Hypothalamus (tissue), 51 donors: Measurements from ENCODE around the gene MAGI1.

ENCODE experiments used
- DNase-seq, 51 donors: peaks; one replicate each; lab custom pipeline; 2025; lab: John Stamatoyannopoulos, UW

The MAGI1 gene

DNA sequence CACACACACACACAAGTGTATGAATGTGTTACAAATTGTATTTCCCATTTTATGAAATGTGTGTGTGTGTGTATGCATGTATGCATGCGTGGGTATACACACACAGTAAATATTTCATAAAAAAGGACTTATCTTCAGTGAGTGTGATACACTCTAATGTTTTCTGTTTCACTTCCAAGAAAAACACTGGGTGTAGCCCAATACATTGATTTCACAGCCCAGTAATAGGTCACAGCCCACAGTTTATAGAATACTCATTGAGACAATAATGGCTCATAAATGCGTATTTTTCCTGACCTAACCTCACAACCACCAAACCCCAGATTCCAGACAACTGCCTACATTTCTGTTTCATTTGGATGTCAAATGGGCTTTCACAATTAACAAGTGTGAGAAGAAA is 619.5 kb downstream of the MAGI1 start:
- no peak for DNase-seq

DNA sequence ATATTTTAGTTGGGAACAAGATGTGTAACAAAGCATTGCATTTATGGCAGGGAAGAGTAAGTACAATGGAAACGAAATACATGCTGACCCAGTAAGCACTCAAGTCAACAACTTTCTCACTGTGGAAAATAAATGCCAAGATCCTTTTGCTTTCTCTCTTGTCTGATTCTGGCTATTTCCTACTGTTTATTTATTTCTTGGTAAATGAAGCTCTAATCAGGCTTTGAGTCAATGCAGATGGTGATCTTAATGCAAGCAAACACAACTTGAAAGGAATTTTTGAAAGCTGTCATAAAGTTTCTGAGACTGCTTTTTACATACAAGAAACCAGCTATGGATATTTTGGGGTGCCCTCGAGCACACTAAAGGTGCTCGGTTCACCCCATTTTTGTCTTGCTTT is 624.8 kb downstream of the MAGI1 start:
- no peak for DNase-seq

DNA sequence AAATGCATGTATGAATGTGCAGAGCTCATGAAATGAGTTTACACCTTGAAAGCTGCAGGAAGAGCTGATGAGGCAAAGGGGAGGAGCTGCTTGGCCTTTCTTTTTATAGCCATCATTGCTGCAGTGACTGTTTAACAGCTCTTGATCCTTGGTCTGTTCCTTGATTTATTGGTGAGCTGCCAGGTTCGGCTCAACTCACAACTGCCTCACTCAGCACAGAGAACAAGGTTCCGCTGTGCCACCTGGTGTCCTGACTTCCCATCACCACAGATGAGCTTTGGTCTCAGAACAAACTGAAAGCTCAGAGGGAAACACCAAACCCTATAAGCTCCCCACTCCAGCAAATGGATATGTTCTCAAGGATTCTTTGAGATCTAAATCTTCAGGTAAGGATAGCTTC is 626.1 kb downstream of the MAGI1 start:
- peak in 26 of 51 donors; percentile 2 to 49 (median 15) for DNase-seq

DNA sequence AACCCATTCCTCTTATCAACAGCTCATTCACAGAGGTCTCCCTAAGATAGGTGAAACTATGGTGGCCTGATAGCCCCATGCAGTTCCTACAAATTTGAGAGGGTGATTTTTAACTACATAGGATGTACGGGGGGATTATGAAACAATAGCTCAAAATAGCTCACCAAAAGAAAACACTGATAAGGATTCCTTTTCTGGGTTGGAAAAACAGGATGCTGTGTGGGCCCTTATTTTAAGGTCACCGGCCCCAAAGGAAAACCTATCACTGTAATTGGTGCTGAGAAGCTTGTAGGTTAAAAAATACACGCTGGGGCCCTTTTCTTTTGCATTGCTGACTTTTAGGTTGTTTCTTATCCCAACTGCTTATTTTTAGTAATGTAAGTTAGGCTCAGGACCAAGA is 627.4 kb downstream of the MAGI1 start:
- DNase-seq = no peak

DNA sequence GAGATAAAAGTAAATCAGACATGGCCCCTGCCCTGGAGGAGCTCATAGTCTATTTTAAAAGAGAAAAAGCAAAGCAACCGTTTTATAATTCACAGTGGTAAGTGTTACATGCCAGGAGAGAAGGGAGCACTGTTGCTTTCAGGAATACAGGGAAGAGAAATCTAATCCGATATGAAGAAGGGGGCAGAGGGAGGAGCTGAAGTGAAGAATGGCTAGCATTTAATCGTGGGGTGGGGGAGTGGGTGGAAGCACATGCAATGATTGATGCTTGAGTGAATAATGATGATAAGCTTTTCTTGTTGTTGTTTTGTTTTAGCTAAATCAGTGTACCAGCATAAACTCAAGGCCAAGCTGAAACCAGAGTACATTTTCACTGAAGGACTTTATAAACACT is 629.5 kb downstream of the MAGI1 start:
- DNase-seq = no peak

DNA sequence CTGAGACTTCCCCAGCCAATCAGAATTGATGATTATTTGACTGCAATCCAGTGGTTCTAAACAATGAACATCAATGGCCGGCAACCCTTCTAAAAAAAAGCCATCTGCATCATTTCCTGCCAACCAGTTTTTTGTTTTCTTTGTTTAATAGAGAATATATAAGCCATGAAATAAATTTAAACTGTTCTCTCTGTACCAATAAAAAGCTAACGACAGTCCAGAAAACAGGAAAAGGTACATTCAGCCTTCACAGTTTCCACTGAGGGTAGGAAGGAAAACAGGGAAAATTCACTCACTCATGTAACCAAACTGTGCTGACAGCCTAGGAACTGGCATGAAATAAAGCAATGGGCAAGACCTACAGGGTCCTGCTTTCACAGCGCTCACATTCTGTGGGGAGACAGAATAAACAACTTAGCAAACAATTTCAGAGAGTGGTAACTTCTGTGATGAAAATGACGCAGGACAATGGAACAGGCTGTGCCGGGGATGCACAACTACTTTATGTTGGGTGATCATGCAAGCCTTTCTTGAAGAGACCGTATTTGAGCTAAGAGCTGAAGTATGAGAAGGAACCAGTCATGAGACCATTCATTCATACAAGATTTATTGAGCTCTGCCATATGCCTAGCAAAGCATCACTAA is 630.1 kb downstream of the MAGI1 start:
- DNase-seq = no peak

DNA sequence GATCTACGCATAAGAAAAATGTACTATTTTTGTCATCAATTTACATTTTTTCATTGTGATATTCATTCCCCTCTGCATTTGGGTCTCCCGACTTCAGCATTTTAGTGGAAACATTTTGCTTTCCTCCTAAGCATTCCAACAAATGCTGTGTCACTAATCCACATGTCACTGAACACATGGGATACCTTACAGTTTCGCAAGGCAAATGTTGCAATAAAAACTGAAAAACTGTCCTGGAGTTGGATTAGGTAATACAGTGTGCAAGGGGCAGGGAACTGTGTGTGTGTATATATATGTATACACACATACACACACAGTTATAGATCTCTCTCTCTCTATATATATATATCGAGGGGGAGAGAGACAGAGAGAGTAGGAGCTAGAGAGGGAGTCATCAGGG is 632.2 kb downstream of the MAGI1 start:
- DNase-seq = no peak

DNA sequence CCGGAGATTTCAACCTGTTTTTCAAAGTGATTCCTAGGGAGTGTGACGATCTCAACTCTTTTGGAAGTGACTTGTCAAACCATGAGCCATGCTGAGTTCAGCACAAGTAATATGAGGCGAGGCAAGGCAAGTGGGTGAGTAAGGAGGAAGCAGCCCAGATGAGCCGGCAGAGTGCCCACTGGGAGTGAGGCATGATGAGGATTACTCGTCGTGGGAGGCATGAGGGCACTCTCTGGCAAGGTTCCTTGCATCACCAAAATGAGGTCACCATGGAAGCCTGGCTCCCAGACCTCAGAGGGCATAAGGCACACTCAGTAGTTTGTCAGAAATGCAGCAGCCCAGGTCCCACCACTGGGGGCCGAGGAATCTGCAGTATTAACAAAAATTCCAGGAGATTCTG is 636.1 kb downstream of the MAGI1 start:
- peak in 17 of 51 donors; percentile 5 to 81 (median 14) for DNase-seq

DNA sequence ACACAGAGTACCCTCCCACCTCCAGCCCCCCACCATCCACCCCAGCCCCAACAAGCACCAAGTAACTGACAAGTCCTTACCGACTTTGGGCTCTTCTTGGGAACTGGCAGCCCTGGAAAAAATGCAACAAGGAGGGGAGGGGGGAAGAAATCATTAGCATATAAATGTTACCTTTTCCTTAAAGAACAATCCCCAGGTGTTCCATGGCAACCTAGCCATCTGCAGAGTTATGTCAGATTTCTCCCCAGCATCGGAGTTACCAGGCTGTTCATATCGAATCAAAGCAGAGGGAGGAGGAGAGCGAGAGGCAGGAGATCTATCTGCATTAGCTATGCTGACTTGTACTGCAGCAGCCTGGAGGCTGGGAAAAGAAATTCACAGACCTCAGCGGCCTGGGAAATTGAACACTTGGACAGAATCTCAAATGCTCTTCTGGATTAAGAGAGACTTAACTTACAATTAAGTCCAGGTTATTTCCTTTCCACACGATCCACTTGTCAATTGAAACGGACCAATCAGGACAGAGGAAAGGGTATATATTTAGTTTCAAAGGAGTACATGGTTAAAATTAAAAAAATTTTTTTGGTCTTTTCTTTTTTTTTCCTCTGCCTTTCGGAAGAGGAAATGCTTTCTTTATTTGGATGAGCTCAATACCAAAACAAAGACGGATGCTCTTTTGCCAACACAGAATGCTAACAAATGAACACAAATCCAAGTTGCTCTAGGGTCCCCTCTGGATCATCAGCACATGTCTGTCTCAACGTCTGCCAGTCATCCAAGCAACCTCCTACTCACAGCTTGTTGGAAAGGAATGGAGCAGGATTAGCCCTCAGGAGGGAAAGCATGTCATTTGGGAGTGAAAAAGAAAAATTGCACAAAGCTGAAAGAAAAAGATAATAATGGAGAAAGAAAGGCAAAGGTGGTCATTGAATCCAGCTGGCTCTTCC is 637.1 kb downstream of the MAGI1 start:
- DNase-seq = peak in 11 of 51 donors; percentile 3 to 48 (median 16)

DNA sequence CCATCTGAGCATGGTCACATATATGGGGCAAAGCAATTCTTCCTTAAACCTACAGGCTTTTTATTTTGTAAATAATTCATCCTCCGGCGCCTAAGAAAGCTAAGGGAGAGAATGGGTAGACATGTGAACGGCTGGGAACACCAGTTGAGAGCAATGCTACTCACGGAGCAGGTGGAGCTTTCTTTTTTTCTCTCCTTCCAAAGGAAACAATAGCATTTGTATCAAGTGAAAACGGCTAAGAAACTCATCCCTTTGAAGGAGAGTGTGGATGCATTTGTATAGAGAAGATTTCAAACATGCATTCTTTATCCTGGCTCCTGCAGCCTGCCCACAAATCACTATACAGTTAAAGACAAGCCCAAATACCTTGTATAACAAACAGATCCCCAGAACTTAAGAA is 637.8 kb downstream of the MAGI1 start:
- peak in 1 of 51 donors; percentile 33 for DNase-seq

DNA sequence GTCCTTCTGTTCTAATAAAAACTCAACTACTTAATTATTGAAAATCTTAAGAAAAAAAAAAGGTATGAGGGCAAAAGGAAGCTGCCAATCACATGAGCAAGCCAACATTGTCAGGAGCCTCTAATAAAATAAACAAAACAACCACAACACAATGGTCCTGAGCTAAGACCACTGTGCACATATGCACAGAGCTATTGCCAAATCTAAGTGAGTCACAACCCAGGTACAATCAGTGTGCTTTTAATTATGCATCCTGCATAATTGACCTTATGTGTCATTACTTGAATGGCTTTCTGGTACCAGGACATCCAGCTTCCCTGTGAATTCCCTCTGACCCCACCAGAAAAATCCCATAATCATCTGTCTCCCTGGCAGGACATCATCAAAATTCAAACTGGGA is 639.8 kb downstream of the MAGI1 start:
- no peak for DNase-seq

DNA sequence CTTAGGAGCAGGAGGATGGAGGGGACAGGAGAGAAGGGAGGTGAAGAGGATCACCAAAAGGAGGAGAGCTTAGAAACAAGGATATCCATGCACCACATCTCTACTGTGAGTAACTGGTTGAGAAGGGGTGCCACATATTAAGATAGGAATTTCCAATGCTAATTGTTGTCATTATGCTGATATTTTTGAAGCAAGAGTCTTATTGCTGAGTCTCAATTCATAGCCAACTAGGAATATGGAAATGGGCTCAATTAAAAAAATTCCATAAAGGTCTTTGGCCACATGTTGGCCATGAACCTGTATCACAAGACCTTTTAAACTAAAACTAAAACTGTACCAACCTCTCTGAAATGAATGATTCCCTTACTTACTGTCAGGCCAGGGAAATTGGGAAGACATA is 642.6 kb downstream of the MAGI1 start:
- no peak for DNase-seq

DNA sequence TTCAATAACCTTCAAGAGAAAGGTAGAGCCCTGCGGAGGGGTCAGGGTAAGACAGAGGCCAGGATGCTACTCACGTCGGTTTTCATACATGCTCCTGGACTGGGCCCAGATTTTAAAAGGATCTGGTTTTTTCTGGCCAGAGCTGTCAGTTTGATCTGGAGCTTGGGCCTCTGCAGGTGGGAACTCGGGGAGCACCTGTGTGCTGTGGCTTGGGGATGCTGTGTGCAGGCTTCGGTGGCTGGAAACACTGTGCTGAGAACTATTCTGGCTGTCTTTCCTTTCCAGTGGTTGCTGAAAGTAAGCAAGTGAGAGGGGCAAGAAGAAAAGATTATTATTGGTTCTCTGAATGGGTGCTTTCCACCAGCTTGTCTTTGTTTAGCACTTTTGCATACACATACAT is 647.6 kb downstream of the MAGI1 start:
- DNase-seq = no peak

DNA sequence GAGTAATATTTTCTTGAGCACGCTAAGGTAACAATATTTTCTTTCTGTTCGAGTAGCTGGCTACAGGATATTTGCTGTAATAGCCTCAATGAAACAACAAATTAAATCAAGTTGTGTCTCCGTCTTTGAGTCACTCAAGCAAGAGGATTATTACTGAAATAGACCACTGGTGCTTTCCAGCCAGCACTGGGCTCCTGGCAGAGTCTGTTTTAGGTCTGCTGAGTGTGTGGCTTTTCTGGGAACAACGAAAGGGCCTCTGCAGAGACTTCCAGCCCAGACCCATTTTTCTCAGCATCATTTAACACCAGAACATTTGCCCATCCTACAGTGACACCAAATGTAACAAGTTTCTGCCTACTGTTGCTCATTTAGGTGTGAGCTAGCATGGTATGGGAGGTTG is 652.9 kb downstream of the MAGI1 start:
- peak in 6 of 51 donors; percentile 3 to 21 (median 10) for DNase-seq

DNA sequence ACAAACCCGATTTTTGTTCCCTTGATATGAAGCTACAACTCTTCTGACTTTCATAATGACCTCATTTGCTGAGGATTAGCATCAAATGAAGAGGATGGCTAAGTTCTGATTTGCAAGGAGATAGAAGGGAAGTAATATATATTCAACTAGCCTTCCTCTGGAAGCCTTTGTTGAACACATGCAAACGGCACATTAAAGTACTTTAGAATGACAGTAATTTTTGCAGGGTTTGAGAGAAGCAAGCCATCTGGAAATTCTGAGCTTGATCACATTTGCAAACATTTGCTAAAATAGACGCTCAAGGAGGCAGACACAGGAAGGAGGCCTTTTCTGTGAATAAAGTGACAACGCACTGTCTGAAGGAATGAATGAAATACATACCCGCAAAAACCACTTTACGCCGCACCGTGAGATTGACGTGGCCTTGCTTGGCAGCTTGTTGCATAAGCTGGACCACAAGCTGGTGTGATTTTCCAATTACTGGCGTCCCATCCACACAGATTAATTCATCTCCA is 657.2 kb downstream of the MAGI1 start:
- no peak for DNase-seq

DNA sequence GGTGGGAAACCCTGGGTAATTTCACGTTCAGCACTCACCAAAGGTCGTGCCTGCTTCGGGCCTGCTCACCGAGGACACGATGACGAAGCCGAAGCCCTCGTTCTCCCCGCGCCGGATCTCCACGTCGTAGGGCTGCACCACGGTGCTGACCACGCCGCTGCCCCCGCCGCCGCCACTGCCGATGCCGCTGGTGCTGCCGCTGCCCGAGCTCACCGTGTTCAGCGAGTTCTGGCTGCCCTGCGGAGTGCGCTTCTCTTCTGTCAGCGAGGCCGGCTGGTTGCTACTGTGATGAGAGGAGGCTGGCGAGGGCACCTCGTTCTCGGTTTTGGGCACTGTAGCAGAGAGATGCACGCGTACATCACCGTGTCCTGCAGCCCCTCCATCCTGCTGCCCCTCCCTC is 659.5 kb downstream of the MAGI1 start:
- DNase-seq = no peak

DNA sequence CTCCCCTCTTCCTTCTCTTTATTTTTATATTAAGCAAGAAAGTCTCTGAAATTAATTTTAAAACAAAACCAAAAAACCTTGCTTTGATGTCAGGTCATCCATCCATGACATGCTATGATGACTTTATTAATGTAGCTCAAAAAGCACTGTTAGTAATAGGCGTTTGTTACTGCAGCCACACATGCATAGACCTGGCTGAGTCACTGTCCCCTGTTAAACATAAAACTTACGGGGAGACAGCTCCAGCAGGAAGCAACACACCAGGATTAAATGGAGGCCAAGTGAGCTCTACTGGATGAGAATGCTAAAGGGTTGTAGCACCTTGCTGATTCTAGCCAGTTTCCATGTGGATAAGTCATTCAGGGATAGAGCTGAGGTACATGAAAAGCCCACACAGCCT is 661.1 kb downstream of the MAGI1 start:
- DNase-seq = no peak

DNA sequence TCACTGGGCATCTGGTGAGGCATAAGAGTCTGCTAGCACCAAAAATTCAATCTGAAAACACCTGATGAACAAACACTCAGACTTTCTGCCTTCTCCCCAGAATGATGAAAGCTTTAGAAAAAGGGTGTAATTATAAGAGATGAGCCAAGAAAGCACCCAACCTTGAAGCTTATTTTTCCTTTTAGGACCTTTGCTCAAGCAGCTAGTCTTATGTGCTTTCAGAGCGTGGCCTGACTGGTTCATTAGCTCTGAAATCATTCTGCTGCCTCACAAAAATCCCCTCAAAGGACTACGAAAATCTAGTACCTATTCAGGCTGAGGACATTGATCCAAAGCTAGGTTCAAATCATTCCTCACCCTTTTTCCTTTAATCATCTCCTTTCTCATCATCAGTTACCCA is 662.3 kb downstream of the MAGI1 start:
- no peak for DNase-seq

DNA sequence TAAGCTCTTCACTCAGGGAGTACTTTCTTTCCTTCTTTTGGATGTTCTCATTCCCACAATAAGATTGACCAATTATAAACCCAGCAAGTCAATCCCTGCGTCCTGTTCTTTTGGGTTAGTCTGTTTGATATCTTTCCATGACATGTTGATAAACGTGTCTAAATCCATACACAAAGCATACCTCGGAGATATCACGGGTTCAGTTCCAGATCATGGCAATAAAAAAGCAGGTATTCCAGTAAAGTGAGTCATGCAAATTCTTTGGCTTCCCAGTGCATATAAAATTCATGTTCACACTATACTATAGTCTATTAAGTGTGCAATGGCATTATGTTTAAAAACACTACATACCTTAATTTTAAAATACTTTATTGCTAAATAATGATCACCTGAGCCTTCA is 667.7 kb downstream of the MAGI1 start:
- no peak for DNase-seq

DNA sequence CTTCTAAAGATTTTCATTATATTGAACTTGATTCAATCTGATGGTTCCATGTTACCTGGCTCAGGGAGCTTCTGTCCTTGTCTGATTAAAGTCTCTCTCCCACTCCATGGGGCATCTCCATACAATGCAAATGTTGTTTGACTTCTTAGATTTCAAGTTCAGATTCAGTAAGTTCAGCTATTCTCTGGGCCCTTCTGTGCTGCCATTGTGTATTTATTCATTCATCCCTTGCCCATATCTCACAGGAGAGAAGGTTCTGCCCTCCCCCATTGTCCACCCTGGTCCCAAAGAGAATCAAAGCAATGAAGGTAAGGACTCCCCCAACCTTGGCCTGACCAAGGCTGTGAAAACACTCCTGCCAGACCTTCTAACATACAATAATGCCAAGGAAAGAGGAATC is 669.9 kb downstream of the MAGI1 start:
- no peak for DNase-seq

DNA sequence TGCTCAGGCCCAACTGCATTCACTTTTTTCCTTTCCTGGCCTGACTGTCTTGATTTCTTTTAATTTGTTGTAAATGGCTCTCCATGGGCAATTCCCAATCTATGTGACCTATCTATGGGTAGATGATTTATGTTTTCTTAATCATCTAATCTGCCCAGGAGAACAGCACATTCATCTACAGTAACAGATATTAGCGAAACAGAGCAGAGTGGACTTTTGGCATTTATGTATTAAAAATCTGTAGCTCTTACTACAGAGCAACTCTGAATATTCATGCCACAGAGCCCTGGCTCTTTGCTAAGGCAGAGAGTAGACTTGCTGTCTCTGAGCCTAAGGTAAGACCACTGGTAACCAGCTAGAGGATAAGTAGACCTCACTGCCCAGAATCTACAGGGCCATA is 676.0 kb downstream of the MAGI1 start:
- no peak for DNase-seq

DNA sequence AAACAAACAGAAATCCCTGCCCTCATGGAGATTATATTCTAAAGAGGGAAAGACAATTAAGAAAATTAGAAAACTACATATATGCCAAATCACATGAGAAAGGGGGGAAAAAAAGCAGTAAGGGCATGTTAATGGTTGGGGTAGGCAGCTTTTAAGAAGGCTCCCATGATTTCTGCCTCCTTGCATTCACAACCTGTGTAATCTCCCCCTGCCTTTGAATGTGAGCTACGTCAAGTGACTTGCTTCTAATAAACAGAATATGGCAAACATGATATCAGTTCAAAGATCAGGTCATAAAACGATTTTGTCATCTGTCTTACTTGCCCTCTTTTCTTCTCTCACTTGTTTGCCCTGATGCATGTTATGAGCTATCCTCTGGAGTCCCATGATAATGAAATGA is 677.3 kb downstream of the MAGI1 start:
- no peak for DNase-seq
